Vagina (tissue), 2 donors: Measurements from ENCODE around the gene PPM1D.

Source experiments
- POLR2AphosphoS5 ChIP-seq, 2 donors: sonication (generic); formaldehyde crosslinking; IDR thresholded peaks; one replicate each; pipeline ENCODE4 v1.9.0; 2017; ENCODE audit warnings: antibody characterized with exemption in 2 of 2, mild to moderate bottlenecking in 2 of 2, low read depth in 1 of 2; ENCODE audit not compliant: insufficient read depth in 1 of 2
- TF ChIP-seq, protein P1 (sequence below), 3 experiments: fragments of 450-650 bp in 2 of 3; fragments of 200-600 bp in 1 of 3; sonication (generic) in 1 of 3; IDR thresholded peaks; one replicate each; pipeline ENCODE4 v1.5.1; 2017 to 2019; ENCODE audit warnings: antibody characterized with exemption in 3 of 3, mild to moderate bottlenecking in 2 of 3, moderate library complexity in 2 of 3

GRCh38 chr17:60610473-60610872 lies 10.5 kb downstream of the PPM1D start:
- TF ChIP-seq POLR2AphosphoS5 (IDR thresholded peaks at IDR 0.05; ENCODE audit: insufficient read depth in 1 of 2, low read depth in 1 of 2): no peak
- TF ChIP-seq, protein P1, sequence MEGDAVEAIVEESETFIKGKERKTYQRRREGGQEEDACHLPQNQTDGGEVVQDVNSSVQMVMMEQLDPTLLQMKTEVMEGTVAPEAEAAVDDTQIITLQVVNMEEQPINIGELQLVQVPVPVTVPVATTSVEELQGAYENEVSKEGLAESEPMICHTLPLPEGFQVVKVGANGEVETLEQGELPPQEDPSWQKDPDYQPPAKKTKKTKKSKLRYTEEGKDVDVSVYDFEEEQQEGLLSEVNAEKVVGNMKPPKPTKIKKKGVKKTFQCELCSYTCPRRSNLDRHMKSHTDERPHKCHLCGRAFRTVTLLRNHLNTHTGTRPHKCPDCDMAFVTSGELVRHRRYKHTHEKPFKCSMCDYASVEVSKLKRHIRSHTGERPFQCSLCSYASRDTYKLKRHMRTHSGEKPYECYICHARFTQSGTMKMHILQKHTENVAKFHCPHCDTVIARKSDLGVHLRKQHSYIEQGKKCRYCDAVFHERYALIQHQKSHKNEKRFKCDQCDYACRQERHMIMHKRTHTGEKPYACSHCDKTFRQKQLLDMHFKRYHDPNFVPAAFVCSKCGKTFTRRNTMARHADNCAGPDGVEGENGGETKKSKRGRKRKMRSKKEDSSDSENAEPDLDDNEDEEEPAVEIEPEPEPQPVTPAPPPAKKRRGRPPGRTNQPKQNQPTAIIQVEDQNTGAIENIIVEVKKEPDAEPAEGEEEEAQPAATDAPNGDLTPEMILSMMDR (IDR thresholded peaks at IDR 0.05): no peak
